OCI-LY7 (cell line): ENCODE data around the gene GLB1L2. TPM values are rescaled to one million over a fixed set of nuclear protein-coding genes. Genes with fewer than 3 reads are reported as not detected.

Experiments used
- BruUV-seq: library from RNA; stranded (reverse); fragments of 400-500 nt; replicated peaks from 2 replicates; lab custom pipeline; 2021; lab: Mats Ljungman, UMichigan
- CTCF ChIA-PET: fragments of 300-600 bp; sonication (Branson Sonifier 250); formaldehyde crosslinking; loops from one replicate; lab custom pipeline; 2022; ENCODE audit warnings: antibody characterized with exemption; ENCODE audit not compliant: unreplicated experiment; lab: Charles Lee
- POLR2A ChIA-PET: fragments of 300-600 bp; sonication (Branson Sonifier 250); formaldehyde crosslinking; loops from one replicate; lab custom pipeline; 2022; ENCODE audit warnings: antibody characterized with exemption; lab: Charles Lee
- DNase-seq: peaks from one replicate; pipeline ENCODE4 v3.0.0-alpha.2; 2015; ENCODE audit warnings: low spot score
- H2AFZ ChIP-seq: fragments of 200-600 bp; sonication (generic), shearing (Covaris generic); 2 replicates; pipeline ENCODE4 v1.6.1; 2014; ENCODE audit warnings: mild to moderate bottlenecking, antibody characterized with exemption, low read length, moderate library complexity
- H3K27ac ChIP-seq: fragments of 200-600 bp; sonication (generic); 2 replicates; pipeline ENCODE4 v1.5.1; 2014; ENCODE audit warnings: mixed run types, low read depth, mild to moderate bottlenecking, moderate library complexity, low read length, inconsistent platforms; ENCODE audit not compliant: poor library complexity, severe bottlenecking
- H3K36me3 ChIP-seq: fragments of 200-600 bp; sonication (generic); 2 replicates; pipeline ENCODE4 v1.6.1; 2014; ENCODE audit warnings: mild to moderate bottlenecking, antibody characterized with exemption, low read length, moderate library complexity, mixed read lengths; ENCODE audit not compliant: insufficient read depth
- H3K4me1 ChIP-seq: fragments of 200-600 bp; sonication (generic); 2 replicates; pipeline ENCODE4 v1.5.1; 2014; ENCODE audit warnings: mild to moderate bottlenecking, low read length; ENCODE audit not compliant: insufficient read depth, poor library complexity, severe bottlenecking
- H3K4me2 ChIP-seq: fragments of 200-600 bp; sonication (generic); 2 replicates; pipeline ENCODE4 v1.6.1; 2014; ENCODE audit warnings: mild to moderate bottlenecking, low read length
- H3K4me3 ChIP-seq: fragments of 200-600 bp; sonication (generic); 2 replicates; pipeline ENCODE4 v1.5.1; 2014; ENCODE audit warnings: mild to moderate bottlenecking, low read depth, low read length; ENCODE audit not compliant: poor library complexity, severe bottlenecking
- H3K79me2 ChIP-seq: fragments of 200-600 bp; sonication (generic); 2 replicates; pipeline ENCODE4 v1.6.1; 2016; ENCODE audit warnings: low read depth, mild to moderate bottlenecking, low read length, moderate library complexity, mixed read lengths; ENCODE audit not compliant: insufficient read depth
- H3K9me2 ChIP-seq: fragments of 200-600 bp; sonication (generic); 2 replicates; pipeline ENCODE4 v1.6.1; 2016; ENCODE audit warnings: mild to moderate bottlenecking, low read length, mixed read lengths; ENCODE audit not compliant: insufficient read depth
- H3K9me3 ChIP-seq: fragments of 200-600 bp; sonication (generic); 2 replicates; pipeline ENCODE4 v1.6.1; 2014; ENCODE audit warnings: mild to moderate bottlenecking, mixed run types, low read length, mixed read lengths
- H4K20me1 ChIP-seq: fragments of 200-600 bp; sonication (generic); 2 replicates; pipeline ENCODE4 v1.6.1; 2014; ENCODE audit warnings: mild to moderate bottlenecking, antibody characterized with exemption, low read length, moderate library complexity, mixed read lengths; ENCODE audit not compliant: insufficient read depth
- CTCF ChIP-seq: fragments of 200-600 bp; sonication (generic); conservative IDR thresholded peaks from 2 replicates; pipeline ENCODE4 v1.5.1; 2014; ENCODE audit warnings: mild to moderate bottlenecking, antibody characterized with exemption, low read length, moderate library complexity, mixed read lengths
- EZH2phosphoT487 ChIP-seq: fragments of 200-600 bp; sonication (generic); IDR thresholded peaks from 2 replicates; pipeline ENCODE4 v1.6.1; 2018; ENCODE audit warnings: low read depth, borderline replicate concordance, mild to moderate bottlenecking, mixed run types, antibody characterized with exemption, low read length, moderate library complexity, mixed read lengths
- intact Hi-C: fragments of 100-400 bp; cut with micrococcal nuclease; formaldehyde crosslinking; loops from one replicate; pipeline ENCODE4 v1.10.0; 2022; ENCODE audit not compliant: unreplicated experiment
- total RNA-seq, 2 experiments: library from RNA; depleted of rRNA in 1 of 2; stranded (reverse); fragments of >200 nt in 1 of 2; shearing (Covaris generic) in 1 of 2; gene quantifications; 2 replicates each; pipeline ENCODE4 v1.2.3, GENCODE V29; 2014 to 2022

The GLB1L2 gene
- total RNA-seq, 2 experiments from 2014 or later: not detected

GRCh38 chr11:134425413-134425812 is 93.6 kb downstream of the GLB1L2 start:
- Histone ChIP-seq H3K36me3 (no peaks in the 10 kb centered on the region), H3K27ac (no peak overlapping the region), H3K4me3 (no peak overlapping the region), H3K79me2 (no peaks in the 10 kb centered on the region), H2AFZ (no peak overlapping the region), H3K4me1 (no peaks in the 10 kb centered on the region), H3K9me2 (no peaks in the 10 kb centered on the region), H4K20me1 (no peaks in the 10 kb centered on the region), H3K4me2 (no peak overlapping the region), H3K9me3 (no peaks in the 10 kb centered on the region)
- ChIA-PET CTCF (no interaction called here), POLR2A (no interaction called here)
- DNase-seq: no peak
- intact Hi-C loops: no loop called here
- no peak for TF ChIP-seq EZH2phosphoT487
- no peak for TF ChIP-seq CTCF
- no TSS peak for BruUV-seq

Other genes starting within 250 kb of the GLB1L2 start
- gene NCAPD3, start 108.0 kb upstream of the GLB1L2 start, total RNA-seq (2014; rRNA removed; shearing (Covaris generic)): 72.8 and 89.1 TPM in 2 replicates
- 112 and 125 TPM in 2 replicates for gene NCAPD3, start 108.0 kb upstream of the GLB1L2 start, total RNA-seq (2022)
- 22.7 and 24.9 TPM in 2 replicates for gene VPS26B, start 107.3 kb upstream of the GLB1L2 start, total RNA-seq (2014; rRNA removed; shearing (Covaris generic))
- 25.1 and 33.1 TPM in 2 replicates for gene VPS26B, start 107.3 kb upstream of the GLB1L2 start, total RNA-seq (2022)
- 82.8 and 101 TPM in 2 replicates for gene THYN1, start 78.6 kb upstream of the GLB1L2 start, total RNA-seq (2014; rRNA removed; shearing (Covaris generic))
- 51.6 and 52.4 TPM in 2 replicates for gene THYN1, start 78.6 kb upstream of the GLB1L2 start, total RNA-seq (2022)
- 22.8 and 29.7 TPM in 2 replicates for gene ACAD8, start 78.4 kb upstream of the GLB1L2 start, total RNA-seq (2014; rRNA removed; shearing (Covaris generic))
- 20.4 and 24.7 TPM in 2 replicates for gene ACAD8, start 78.4 kb upstream of the GLB1L2 start, total RNA-seq (2022)
- not detected in 2 replicates for gene GLB1L3, start 55.6 kb upstream of the GLB1L2 start, total RNA-seq (2014; rRNA removed; shearing (Covaris generic))
- not detected in 2 replicates for gene GLB1L3, start 55.6 kb upstream of the GLB1L2 start, total RNA-seq (2022)
- not detected in 2 replicates for gene B3GAT1, start 80.3 kb downstream of the GLB1L2 start, total RNA-seq (2014; rRNA removed; shearing (Covaris generic))
- not detected in 2 replicates for gene B3GAT1, start 80.3 kb downstream of the GLB1L2 start, total RNA-seq (2022)